ENCODE measurements around the gene CDH23.

DNA sequence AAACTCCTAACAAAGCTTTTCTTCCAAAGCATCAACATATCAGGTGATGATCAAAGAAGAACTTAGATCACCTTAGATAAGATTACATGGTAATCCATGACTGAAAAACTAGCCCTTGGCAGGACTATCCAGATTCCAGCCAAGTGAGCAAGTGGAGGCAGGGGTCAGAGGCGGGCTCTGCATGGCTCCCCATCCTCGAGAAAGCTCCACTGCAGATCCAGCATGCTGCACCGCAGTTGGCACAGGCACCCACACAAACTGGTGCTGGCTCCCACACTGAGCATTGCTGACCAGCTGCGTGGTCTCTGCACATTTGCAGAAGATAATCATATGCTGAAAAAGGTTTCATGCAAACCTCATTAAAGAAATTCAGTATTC is 444.2 kb downstream of the CDH23 start:
- TF ChIP-seq CTCF (IDR thresholded peaks at IDR 0.05): no peak
- no peak for TF ChIP-seq POLR2A (IDR thresholded peaks at IDR 0.05)

Data from adrenal gland (tissue), 5 donors.